BE2C (cell line): ENCODE measurements around the gene PARP1.

Experiments used
- DNase-seq: peaks from one replicate; pipeline ENCODE4 v3.0.0-alpha.2; 2020
- H3K27me3 ChIP-seq: fragments of 250-450 bp; sonication (Bioruptor Pico); 2 replicates; pipeline ENCODE4 v1.5.1; 2020; ENCODE audit warnings: mild to moderate bottlenecking
- H3K36me3 ChIP-seq: fragments of 250-450 bp; sonication (Bioruptor Pico); 2 replicates; pipeline ENCODE4 v1.5.1; 2020; ENCODE audit warnings: mild to moderate bottlenecking
- H3K4me1 ChIP-seq: fragments of 250-450 bp; sonication (Bioruptor Pico); 2 replicates; pipeline ENCODE4 v1.5.1; 2020
- H3K4me3 ChIP-seq: 2 replicates; pipeline ENCODE4 v1.5.1; 2011; ENCODE audit warnings: low read depth, low read length
- H3K9me3 ChIP-seq: fragments of 250-450 bp; sonication (Bioruptor Pico); 2 replicates; pipeline ENCODE4 v1.5.1; 2020
- TF ChIP-seq, protein P1 (sequence below): IDR thresholded peaks from 2 replicates; pipeline ENCODE4 v1.5.1; 2012; ENCODE audit warnings: mild to moderate bottlenecking, low read depth, low read length

The PARP1 gene

DNA sequence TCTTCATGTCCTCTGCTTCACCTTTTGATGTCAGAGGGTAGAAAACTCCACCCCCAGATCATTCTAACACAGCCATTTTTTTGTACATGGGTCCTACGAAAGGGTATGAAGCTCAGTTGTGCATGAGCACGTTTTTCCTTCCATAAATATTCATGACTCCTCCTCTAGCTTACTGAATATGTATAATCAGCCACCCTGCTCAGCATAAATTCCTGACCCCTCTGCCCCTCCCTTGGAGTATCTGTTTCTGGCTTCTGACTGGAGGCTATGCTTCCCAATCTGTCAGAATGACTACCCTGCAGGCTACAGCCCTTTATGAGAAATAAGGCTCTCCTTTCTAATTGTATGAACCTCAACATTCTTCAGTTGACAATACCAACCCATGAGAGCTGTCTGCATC is 42.8 kb upstream of the PARP1 start:
- DNase-seq, result no peak
- TF ChIP-seq, protein P1, sequence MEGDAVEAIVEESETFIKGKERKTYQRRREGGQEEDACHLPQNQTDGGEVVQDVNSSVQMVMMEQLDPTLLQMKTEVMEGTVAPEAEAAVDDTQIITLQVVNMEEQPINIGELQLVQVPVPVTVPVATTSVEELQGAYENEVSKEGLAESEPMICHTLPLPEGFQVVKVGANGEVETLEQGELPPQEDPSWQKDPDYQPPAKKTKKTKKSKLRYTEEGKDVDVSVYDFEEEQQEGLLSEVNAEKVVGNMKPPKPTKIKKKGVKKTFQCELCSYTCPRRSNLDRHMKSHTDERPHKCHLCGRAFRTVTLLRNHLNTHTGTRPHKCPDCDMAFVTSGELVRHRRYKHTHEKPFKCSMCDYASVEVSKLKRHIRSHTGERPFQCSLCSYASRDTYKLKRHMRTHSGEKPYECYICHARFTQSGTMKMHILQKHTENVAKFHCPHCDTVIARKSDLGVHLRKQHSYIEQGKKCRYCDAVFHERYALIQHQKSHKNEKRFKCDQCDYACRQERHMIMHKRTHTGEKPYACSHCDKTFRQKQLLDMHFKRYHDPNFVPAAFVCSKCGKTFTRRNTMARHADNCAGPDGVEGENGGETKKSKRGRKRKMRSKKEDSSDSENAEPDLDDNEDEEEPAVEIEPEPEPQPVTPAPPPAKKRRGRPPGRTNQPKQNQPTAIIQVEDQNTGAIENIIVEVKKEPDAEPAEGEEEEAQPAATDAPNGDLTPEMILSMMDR, result no peak
- H3K4me3 ChIP-seq, result no peak overlapping the region
- no peaks in the 10 kb centered on the region for H3K4me1 ChIP-seq
- no peaks in the 10 kb centered on the region for H3K36me3 ChIP-seq
- H3K9me3 ChIP-seq, result no peaks in the 10 kb centered on the region
- H3K27me3 ChIP-seq, result no peaks in the 10 kb centered on the region; the same call in 1 of the 2 replicates

- no peak for DNase-seq
- H3K9me3 ChIP-seq, result no peaks in the 10 kb centered on the region
- no peaks in the 10 kb centered on the region for H3K36me3 ChIP-seq
- no peak overlapping the region for H3K4me3 ChIP-seq
- no peaks in the 10 kb centered on the region for H3K4me1 ChIP-seq
- TF ChIP-seq, protein P1, result no peak
- H3K27me3 ChIP-seq, result no peaks in the 10 kb centered on the region; the same call in 1 of the 2 replicates
These were observed 41.9 kb upstream of the PARP1 start for GRCh38 chr1:226449823-226450222.

- TF ChIP-seq, protein P1, result no peak
- no peak for DNase-seq
- H3K4me3 ChIP-seq, result no peak overlapping the region
These were observed 40.2 kb upstream of the PARP1 start for GRCh38 chr1:226447932-226448665.

GRCh38 chr1:226446094-226446493 is 38.2 kb upstream of the PARP1 start:
- Histone ChIP-seq H3K9me3 (no peaks in the 10 kb centered on the region), H3K36me3 (no peaks in the 10 kb centered on the region), H3K4me1 (no peaks in the 10 kb centered on the region), H3K4me3 (no peak overlapping the region), H3K27me3 (peaks cover 11% of the 10 kb centered on the region)
- TF ChIP-seq, protein P1, result no peak
- no peak for DNase-seq

More at GRCh38 chr1:226447932-226448665, 40.2 kb upstream of the PARP1 start:
- H3K4me1 ChIP-seq, result no peaks in the 10 kb centered on the region
- peaks cover 9% of the 10 kb centered on the region; the same call in 1 of the 2 replicates for H3K27me3 ChIP-seq
- H3K9me3 ChIP-seq, result no peaks in the 10 kb centered on the region
- H3K36me3 ChIP-seq, result no peaks in the 10 kb centered on the region

DNA sequence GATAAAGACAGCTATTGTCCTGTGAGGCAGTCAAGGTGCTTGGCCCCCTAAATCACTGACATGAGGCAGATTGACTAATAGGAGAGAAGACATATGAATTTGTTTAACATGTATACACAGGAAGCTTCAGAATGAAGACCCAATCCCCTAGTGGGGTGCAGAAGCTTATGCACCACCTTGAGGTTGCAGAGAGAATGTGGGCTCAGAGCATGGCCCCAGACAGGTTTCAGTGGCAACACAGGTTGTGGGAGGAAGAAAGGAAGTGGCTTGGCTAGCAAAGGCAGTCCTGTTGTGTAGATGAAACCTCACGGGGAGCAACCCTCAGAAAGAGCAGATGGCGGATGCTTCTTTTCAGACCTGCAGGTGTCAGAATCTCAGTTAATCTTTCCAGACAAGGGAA is 37.0 kb upstream of the PARP1 start:
- Histone ChIP-seq H3K9me3 (no peaks in the 10 kb centered on the region), H3K4me3 (no peak overlapping the region), H3K36me3 (no peaks in the 10 kb centered on the region), H3K27me3 (peaks cover 11% of the 10 kb centered on the region), H3K4me1 (no peaks in the 10 kb centered on the region)
- DNase-seq, result no peak
- TF ChIP-seq, protein P1, result no peak

- H3K4me1 ChIP-seq, result no peaks in the 10 kb centered on the region
- H3K27me3 ChIP-seq, result peaks cover 11% of the 10 kb centered on the region
- TF ChIP-seq, protein P1, result no peak
These were observed 35.5 kb upstream of the PARP1 start for GRCh38 chr1:226443439-226443838.

More at GRCh38 chr1:226443439-226443838, 35.5 kb upstream of the PARP1 start:
- H3K4me3 ChIP-seq, result no peak overlapping the region
- no peaks in the 10 kb centered on the region for H3K9me3 ChIP-seq
- no peak for DNase-seq
- H3K36me3 ChIP-seq, result no peaks in the 10 kb centered on the region
